Measurements from ENCODE around the gene AMBRA1.

AMBRA1 gene

GRCh38 chr11:46489656-46490560 lies 103.9 kb downstream of the AMBRA1 start:
- DNase-seq (ENCODE audit: low read depth, low spot score) = peak; percentile 18
- H3K27ac ChIP-seq (ENCODE audit: low read length) = no peak overlapping the region
- no peaks in the 10 kb centered on the region for H3K27me3 ChIP-seq (ENCODE audit: control insufficient read depth, insufficient read depth, low read length)
- H3K4me1 ChIP-seq (ENCODE audit: control insufficient read depth, insufficient read depth, low read length) = no peaks in the 10 kb centered on the region
- WGBS (ENCODE audit: insufficient coverage, insufficient read length) = no CpG with 5 or more reads among the region's 6 CpGs
- H3K9me3 ChIP-seq (ENCODE audit: control insufficient read depth, insufficient read depth, low read length) = no peaks in the 10 kb centered on the region
- no peaks in the 10 kb centered on the region for H3K36me3 ChIP-seq (ENCODE audit: control insufficient read depth, insufficient read depth, low read length)
- no peak overlapping the region for H3K4me3 ChIP-seq (ENCODE audit: low read length)

DNA sequence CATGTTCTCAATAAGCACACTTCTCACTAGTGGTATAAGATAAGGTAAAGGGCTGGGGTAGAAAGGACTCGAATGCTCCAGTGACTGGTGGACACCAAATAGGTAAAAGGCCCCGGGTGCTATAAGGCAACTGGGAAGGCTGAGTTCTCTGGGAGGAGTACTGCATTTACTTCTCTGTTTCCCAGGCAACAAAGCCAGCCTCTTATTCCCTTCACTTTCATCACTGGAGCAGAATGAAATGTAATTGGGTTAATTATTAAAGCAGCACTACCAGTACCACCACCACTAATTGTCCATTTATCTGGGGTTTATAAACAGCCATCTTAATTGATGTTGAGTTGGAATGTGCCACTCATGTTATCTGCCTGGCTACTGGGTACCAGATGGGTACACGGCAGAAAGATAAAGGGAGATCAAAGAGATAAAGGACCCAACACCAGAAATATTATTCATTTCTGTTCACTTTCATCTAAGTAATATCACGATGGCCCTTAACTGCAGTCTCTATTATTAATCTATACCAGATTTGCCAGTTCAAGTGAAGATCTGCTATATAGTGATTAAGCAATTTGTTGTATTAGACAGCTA lies 107.9 kb downstream of the AMBRA1 start:
- no peak for DNase-seq (ENCODE audit: low read depth, low spot score)
- no CpG with 5 or more reads among the region's 4 CpGs for WGBS (ENCODE audit: insufficient coverage, insufficient read length)
- Histone ChIP-seq H3K27ac (ENCODE audit: low read length) (no peak overlapping the region), H3K4me1 (ENCODE audit: control insufficient read depth, insufficient read depth, low read length) (no peaks in the 10 kb centered on the region), H3K9me3 (ENCODE audit: control insufficient read depth, insufficient read depth, low read length) (no peaks in the 10 kb centered on the region), H3K27me3 (ENCODE audit: control insufficient read depth, insufficient read depth, low read length) (no peaks in the 10 kb centered on the region), H3K36me3 (ENCODE audit: control insufficient read depth, insufficient read depth, low read length) (no peaks in the 10 kb centered on the region), H3K4me3 (ENCODE audit: low read length) (no peak overlapping the region)

GRCh38 chr11:46484101-46484500 lies 109.7 kb downstream of the AMBRA1 start:
- no peak for DNase-seq (ENCODE audit: low read depth, low spot score)
- Histone ChIP-seq H3K27me3 (ENCODE audit: control insufficient read depth, insufficient read depth, low read length) (no peaks in the 10 kb centered on the region), H3K9me3 (ENCODE audit: control insufficient read depth, insufficient read depth, low read length) (no peaks in the 10 kb centered on the region), H3K27ac (ENCODE audit: low read length) (no peak overlapping the region), H3K36me3 (ENCODE audit: control insufficient read depth, insufficient read depth, low read length) (no peaks in the 10 kb centered on the region), H3K4me1 (ENCODE audit: control insufficient read depth, insufficient read depth, low read length) (no peaks in the 10 kb centered on the region), H3K4me3 (ENCODE audit: low read length) (no peak overlapping the region)

GRCh38 chr11:46480909-46481308 lies 112.9 kb downstream of the AMBRA1 start:
- no CpG with 5 or more reads among the region's 3 CpGs for WGBS (ENCODE audit: insufficient coverage, insufficient read length)
- DNase-seq (ENCODE audit: low read depth, low spot score) = no peak
- H3K27ac ChIP-seq (ENCODE audit: low read length) = no peak overlapping the region

GRCh38 chr11:46480166-46480726 lies 113.6 kb downstream of the AMBRA1 start:
- H3K9me3 ChIP-seq (ENCODE audit: control insufficient read depth, insufficient read depth, low read length) = no peaks in the 10 kb centered on the region
- no peak for DNase-seq (ENCODE audit: low read depth, low spot score)
- H3K4me1 ChIP-seq (ENCODE audit: control insufficient read depth, insufficient read depth, low read length) = no peaks in the 10 kb centered on the region
- no peaks in the 10 kb centered on the region for H3K36me3 ChIP-seq (ENCODE audit: control insufficient read depth, insufficient read depth, low read length)
- no peak overlapping the region for H3K4me3 ChIP-seq (ENCODE audit: low read length)
- H3K27ac ChIP-seq (ENCODE audit: low read length) = no peak overlapping the region
- no peaks in the 10 kb centered on the region for H3K27me3 ChIP-seq (ENCODE audit: control insufficient read depth, insufficient read depth, low read length)
- no CpG with 5 or more reads among the region's 2 CpGs for WGBS (ENCODE audit: insufficient coverage, insufficient read length)

More at GRCh38 chr11:46480909-46481308, 112.9 kb downstream of the AMBRA1 start:
- Histone ChIP-seq H3K4me3 (ENCODE audit: low read length) (no peak overlapping the region), H3K9me3 (ENCODE audit: control insufficient read depth, insufficient read depth, low read length) (no peaks in the 10 kb centered on the region), H3K36me3 (ENCODE audit: control insufficient read depth, insufficient read depth, low read length) (no peaks in the 10 kb centered on the region), H3K4me1 (ENCODE audit: control insufficient read depth, insufficient read depth, low read length) (no peaks in the 10 kb centered on the region), H3K27me3 (ENCODE audit: control insufficient read depth, insufficient read depth, low read length) (no peaks in the 10 kb centered on the region)

GRCh38 chr11:46479601-46480000 lies 114.2 kb downstream of the AMBRA1 start:
- H3K9me3 ChIP-seq (ENCODE audit: control insufficient read depth, insufficient read depth, low read length) = no peaks in the 10 kb centered on the region
- H3K27ac ChIP-seq (ENCODE audit: low read length) = no peak overlapping the region
- H3K4me3 ChIP-seq (ENCODE audit: low read length) = no peak overlapping the region
- H3K36me3 ChIP-seq (ENCODE audit: control insufficient read depth, insufficient read depth, low read length) = no peaks in the 10 kb centered on the region
- DNase-seq (ENCODE audit: low read depth, low spot score) = no peak
- no peaks in the 10 kb centered on the region for H3K27me3 ChIP-seq (ENCODE audit: control insufficient read depth, insufficient read depth, low read length)
- WGBS (ENCODE audit: insufficient coverage, insufficient read length) = no CpG with 5 or more reads among the region's 7 CpGs
- no peaks in the 10 kb centered on the region for H3K4me1 ChIP-seq (ENCODE audit: control insufficient read depth, insufficient read depth, low read length)

DNA sequence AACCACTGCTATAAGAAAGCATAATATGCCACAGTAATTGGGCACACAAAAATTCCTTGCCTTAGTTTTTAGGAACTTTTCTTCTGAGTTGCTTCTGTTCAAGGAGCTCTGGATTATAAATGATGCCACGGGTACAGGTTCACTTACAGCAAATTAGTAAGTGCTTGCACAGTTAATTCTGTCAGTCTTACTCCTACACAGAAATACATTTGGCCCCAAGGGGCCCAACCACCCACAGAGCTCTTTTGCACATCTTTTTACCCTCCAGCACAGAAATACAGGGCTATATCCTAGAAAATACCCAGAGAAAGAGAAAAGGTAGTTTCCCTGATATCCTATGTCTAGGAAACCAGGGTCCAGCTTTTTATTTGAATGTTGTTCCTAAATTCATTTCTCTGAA lies 115.6 kb downstream of the AMBRA1 start:
- no peak overlapping the region for H3K4me3 ChIP-seq (ENCODE audit: low read length)
- H3K27ac ChIP-seq (ENCODE audit: low read length) = no peak overlapping the region
- no peaks in the 10 kb centered on the region for H3K27me3 ChIP-seq (ENCODE audit: control insufficient read depth, insufficient read depth, low read length)
- H3K4me1 ChIP-seq (ENCODE audit: control insufficient read depth, insufficient read depth, low read length) = no peaks in the 10 kb centered on the region
- no peak for DNase-seq (ENCODE audit: low read depth, low spot score)
- WGBS (ENCODE audit: insufficient coverage, insufficient read length) = no CpG with 5 or more reads among the region's 1 CpG
- no peaks in the 10 kb centered on the region for H3K9me3 ChIP-seq (ENCODE audit: control insufficient read depth, insufficient read depth, low read length)
- no peaks in the 10 kb centered on the region for H3K36me3 ChIP-seq (ENCODE audit: control insufficient read depth, insufficient read depth, low read length)

DNA sequence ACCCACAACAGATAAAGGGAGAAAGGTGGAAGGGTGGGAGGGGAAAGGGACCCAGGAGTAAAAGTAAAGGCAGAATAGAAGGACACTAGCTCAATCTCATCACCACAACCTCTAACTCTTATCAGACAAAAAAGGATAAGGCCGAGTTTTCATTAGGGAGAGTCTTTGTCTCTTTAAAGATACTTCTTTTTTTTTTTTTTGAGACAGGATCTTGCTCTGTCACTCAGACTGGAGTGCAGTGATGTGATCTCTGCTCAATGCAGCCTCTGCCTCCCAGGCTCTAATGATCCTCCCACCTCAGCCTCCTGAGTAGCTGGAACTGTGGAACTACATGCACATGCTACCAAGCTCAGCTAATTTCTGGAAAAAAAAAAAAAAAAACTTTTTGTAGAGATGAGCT lies 116.7 kb downstream of the AMBRA1 start:
- H3K9me3 ChIP-seq (ENCODE audit: control insufficient read depth, insufficient read depth, low read length) = no peaks in the 10 kb centered on the region
- no CpG with 5 or more reads among the region's 1 CpG for whole genome bisulfite sequencing (ENCODE audit: insufficient coverage, insufficient read length)
- H3K27me3 ChIP-seq (ENCODE audit: control insufficient read depth, insufficient read depth, low read length) = no peaks in the 10 kb centered on the region
- H3K4me3 ChIP-seq (ENCODE audit: low read length) = no peak overlapping the region
- DNase-seq (ENCODE audit: low read depth, low spot score) = no peak
- H3K27ac ChIP-seq (ENCODE audit: low read length) = no peak overlapping the region
- H3K4me1 ChIP-seq (ENCODE audit: control insufficient read depth, insufficient read depth, low read length) = no peaks in the 10 kb centered on the region
- H3K36me3 ChIP-seq (ENCODE audit: control insufficient read depth, insufficient read depth, low read length) = no peaks in the 10 kb centered on the region

DNA sequence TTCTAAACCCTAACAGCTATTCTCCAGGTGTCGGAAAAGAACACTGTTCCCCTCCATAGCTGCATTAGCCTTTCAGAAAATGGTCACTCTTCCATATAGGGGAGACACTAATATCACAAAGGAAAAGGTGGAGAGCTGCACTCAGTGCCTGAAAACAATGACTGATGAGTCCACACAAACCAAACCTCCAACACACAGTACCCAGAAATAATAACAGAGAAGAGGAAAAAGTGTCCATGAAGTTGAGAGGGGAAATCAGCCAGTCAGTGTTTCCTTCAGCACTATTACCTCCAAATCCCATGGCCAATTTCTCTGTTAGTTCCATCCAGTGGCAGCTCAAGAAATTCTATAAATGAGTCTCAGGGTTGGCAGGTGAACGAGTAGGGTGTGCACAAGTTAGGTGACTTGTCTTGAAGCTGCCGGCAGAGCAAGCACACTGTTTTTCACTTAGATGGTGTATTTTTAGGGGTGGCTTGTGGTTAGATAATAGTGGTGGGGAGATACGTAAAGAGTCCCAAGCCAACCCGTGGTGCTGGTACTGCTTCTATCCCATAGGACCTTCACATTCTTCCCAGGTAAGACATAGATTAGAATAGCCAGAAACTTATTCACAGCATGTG lies 117.8 kb downstream of the AMBRA1 start:
- Histone ChIP-seq H3K27ac (ENCODE audit: low read length) (no peak overlapping the region), H3K4me3 (ENCODE audit: low read length) (no peak overlapping the region), H3K27me3 (ENCODE audit: control insufficient read depth, insufficient read depth, low read length) (no peaks in the 10 kb centered on the region), H3K4me1 (ENCODE audit: control insufficient read depth, insufficient read depth, low read length) (no peaks in the 10 kb centered on the region), H3K9me3 (ENCODE audit: control insufficient read depth, insufficient read depth, low read length) (no peaks in the 10 kb centered on the region), H3K36me3 (ENCODE audit: control insufficient read depth, insufficient read depth, low read length) (no peaks in the 10 kb centered on the region)
- no CpG with 5 or more reads among the region's 5 CpGs for WGBS (ENCODE audit: insufficient coverage, insufficient read length)
- no peak for DNase-seq (ENCODE audit: low read depth, low spot score)

DNA sequence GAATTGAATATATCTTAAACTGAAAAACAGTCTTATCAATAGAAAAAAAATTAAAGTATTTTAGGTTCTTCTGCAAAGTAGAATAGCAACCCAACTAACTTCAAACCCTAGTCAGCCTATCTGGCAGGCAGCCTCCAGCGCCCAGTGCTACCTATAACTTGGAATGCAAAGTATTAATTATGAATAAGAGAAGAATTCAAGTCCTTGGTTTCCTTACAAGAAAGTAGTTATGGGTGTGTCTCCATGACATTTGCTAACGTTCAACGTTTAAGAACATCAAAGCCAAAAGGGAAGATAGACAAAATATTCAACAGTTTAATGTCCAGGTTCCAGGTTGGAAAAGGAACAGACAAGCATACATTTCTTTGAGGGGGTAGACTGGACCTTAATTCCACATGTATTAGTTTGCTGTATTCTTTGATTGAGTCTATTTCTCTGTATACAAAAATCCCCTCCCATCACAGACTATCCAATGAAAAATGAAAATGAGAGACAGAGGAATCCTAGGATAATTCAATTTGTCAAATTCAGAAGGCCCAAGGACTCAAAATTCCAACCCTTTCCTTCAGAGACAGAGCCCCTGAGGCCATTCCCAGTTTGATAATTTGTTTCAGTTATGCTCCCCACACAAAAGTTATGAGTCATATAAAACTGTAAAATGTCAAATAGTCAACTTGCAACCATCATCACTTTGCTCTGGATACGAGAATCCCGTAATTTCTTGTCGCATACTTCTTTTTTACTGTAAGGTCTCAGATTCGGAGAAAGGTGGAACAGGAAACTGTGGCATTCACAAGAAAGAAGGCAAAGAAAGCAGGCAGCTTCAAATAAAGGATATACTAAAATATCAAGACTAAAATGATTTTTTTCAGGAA lies 118.5 kb downstream of the AMBRA1 start:
- no peaks in the 10 kb centered on the region for H3K4me1 ChIP-seq (ENCODE audit: control insufficient read depth, insufficient read depth, low read length)
- H3K9me3 ChIP-seq (ENCODE audit: control insufficient read depth, insufficient read depth, low read length) = no peaks in the 10 kb centered on the region
- WGBS (ENCODE audit: insufficient coverage, insufficient read length) = no CpG with 5 or more reads among the region's 7 CpGs
- no peaks in the 10 kb centered on the region for H3K36me3 ChIP-seq (ENCODE audit: control insufficient read depth, insufficient read depth, low read length)
- no peak overlapping the region for H3K4me3 ChIP-seq (ENCODE audit: low read length)
- no peak overlapping the region for H3K27ac ChIP-seq (ENCODE audit: low read length)
- no peaks in the 10 kb centered on the region for H3K27me3 ChIP-seq (ENCODE audit: control insufficient read depth, insufficient read depth, low read length)
- DNase-seq (ENCODE audit: low read depth, low spot score) = no peak

Data from iPS DF 6.9 (cell line).